K562 (cell line): Measurements from ENCODE around the gene PCK1. TPM values are rescaled to one million over a fixed set of nuclear protein-coding genes. Genes with fewer than 3 reads are reported as not detected.

Source experiments
- ATAC-seq: fragments of 200-7000 bp; cut with Tn5 transposase; 3 replicates; pipeline ENCODE4 v1.9.1; 2020; ENCODE audit warnings: moderate library complexity
- BruUV-seq: library from RNA; stranded (reverse); fragments of 400-500 nt; replicated peaks from 2 replicates; lab custom pipeline; 2021; lab: Mats Ljungman, UMichigan
- CTCF ChIA-PET: fragments of 300-600 bp; formaldehyde crosslinking; extraction: SDS; loops from one replicate; lab custom pipeline; 2021; ENCODE audit warnings: low intra/inter-chr PET ratio; lab: Yijun Ruan, JAX
- POLR2A ChIA-PET: fragments of 300-600, 350-650 bp; sonication (Branson Sonifier 250); formaldehyde crosslinking; extraction: SDS; loops from one replicate; lab custom pipeline; 2021; ENCODE audit warnings: antibody characterized with exemption, inconsistent platforms; lab: Yijun Ruan, JAX
- DNase-seq, 4 experiments: peaks; one replicate each; pipeline versions ENCODE4 v3.0.0 to v3.0.0-alpha.2; 2011 to 2018; ENCODE audit warnings: low spot score in 3 of 4, mixed read lengths in 3 of 4; ENCODE audit errors: extremely low read depth in 1 of 4
- FAIRE-seq: peaks from 2 replicates; lab custom pipeline; 2011; peaks lifted over from hg19 to GRCh38; lab: Jason Lieb, UNC
- H2AFZ ChIP-seq: 2 replicates; pipeline ENCODE4 v1.6.0; 2011; ENCODE audit warnings: low read depth, low read length, control low read depth, inconsistent platforms
- H3K27ac ChIP-seq: fragments of 200-600 bp; 3 replicates; pipeline ENCODE4 v1.8.0; 2011; ENCODE audit warnings: low read depth, mild to moderate bottlenecking, control low read depth, inconsistent platforms, low read length, moderate library complexity, mixed read lengths; ENCODE audit errors: extremely low read depth
- H3K27me3 ChIP-seq, 2 experiments: fragments of 300-600 bp in 1 of 2; 2 replicates in 1 of 2; 3 replicates in 1 of 2; pipeline versions ENCODE4 v1.6.0 to v1.8.0; 2011; ENCODE audit warnings: inconsistent platforms in 2 of 2, low read length in 2 of 2, mild to moderate bottlenecking in 1 of 2, mixed read lengths in 1 of 2, moderate library complexity in 1 of 2; ENCODE audit not compliant: control insufficient read depth in 2 of 2, insufficient read depth in 2 of 2
- H3K36me3 ChIP-seq: fragments of 300-600 bp; 3 replicates; pipeline ENCODE4 v1.8.0; 2011; ENCODE audit warnings: mild to moderate bottlenecking, low read length, inconsistent platforms; ENCODE audit not compliant: control insufficient read depth, insufficient read depth
- H3K4me1 ChIP-seq, 2 experiments: fragments of 200-600 bp in 1 of 2; replicated peaks in 1 of 2; 2 replicates in 1 of 2; 3 replicates in 1 of 2; pipeline versions ENCODE4 v1.5.1 to v1.8.0; 2011; ENCODE audit warnings: inconsistent platforms in 2 of 2, low read length in 2 of 2, mild to moderate bottlenecking in 1 of 2, mixed read lengths in 1 of 2, moderate library complexity in 1 of 2; ENCODE audit not compliant: control insufficient read depth in 2 of 2, insufficient read depth in 2 of 2
- H3K4me2 ChIP-seq: 2 replicates; pipeline ENCODE4 v1.6.1; 2011; ENCODE audit warnings: low read length, control low read depth, inconsistent platforms, mixed read lengths; ENCODE audit not compliant: insufficient read depth
- H3K4me3 ChIP-seq: fragments of 200-600 bp; sonication (generic), shearing (Covaris generic); 2 replicates; pipeline ENCODE4 v1.5.1; 2016; ENCODE audit warnings: control low read depth, inconsistent platforms
- H3K79me2 ChIP-seq: fragments of 200-600 bp; 3 replicates; pipeline ENCODE4 v1.8.0; 2011; ENCODE audit warnings: low read length, inconsistent platforms; ENCODE audit not compliant: control insufficient read depth, insufficient read depth
- H3K9ac ChIP-seq, 2 experiments: 2 replicates each; pipeline versions ENCODE4 v1.6.0 to v1.6.1; 2011; ENCODE audit warnings: low read depth in 2 of 2, low read length in 2 of 2, control low read depth in 1 of 2, inconsistent platforms in 1 of 2, mild to moderate bottlenecking in 1 of 2, mixed read lengths in 1 of 2; ENCODE audit not compliant: insufficient read depth in 1 of 2
- H3K9me1 ChIP-seq: one replicate; pipeline ENCODE4 v1.6.0; 2011; ENCODE audit warnings: inconsistent platforms, mild to moderate bottlenecking, low read length, moderate library complexity; ENCODE audit not compliant: control insufficient read depth, insufficient read depth
- H3K9me3 ChIP-seq: replicated peaks from 2 replicates; pipeline ENCODE4 v1.5.1; 2011; ENCODE audit warnings: low read depth, low read length, inconsistent platforms; ENCODE audit not compliant: control insufficient read depth, insufficient read depth
- H4K20me1 ChIP-seq: replicated peaks from 2 replicates; pipeline ENCODE4 v1.6.1; 2011; ENCODE audit warnings: low read length, inconsistent platforms, mixed read lengths; ENCODE audit not compliant: control insufficient read depth, insufficient read depth
- ASH1L ChIP-seq: fragments of 450-650 bp; IDR thresholded peaks from 2 replicates; pipeline ENCODE4 v1.6.1; 2018; ENCODE audit warnings: borderline replicate concordance, mild to moderate bottlenecking, low read depth; ENCODE audit not compliant: partially characterized antibody
- CREB3 ChIP-seq: fragments of 450-650 bp; conservative IDR thresholded peaks from 2 replicates; pipeline ENCODE4 v1.6.1; 2016; ENCODE audit warnings: missing genetic modification characterization, low read depth, mild to moderate bottlenecking, missing compliant biosample characterization, moderate library complexity
- CXXC5 ChIP-seq: fragments of 250-450 bp; sonication (Bioruptor Pico); IDR thresholded peaks from 2 replicates; pipeline ENCODE4 v1.8.0; 2022; ENCODE audit warnings: inconsistent platforms, mild to moderate bottlenecking, moderate library complexity
- FOXO4 ChIP-seq: fragments of 450-650 bp; formaldehyde crosslinking; IDR thresholded peaks from 2 replicates; pipeline ENCODE4 v1.4.0; 2020; ENCODE audit warnings: mild to moderate bottlenecking, moderate library complexity
- FOXP1 ChIP-seq: sonication (generic); formaldehyde crosslinking; IDR thresholded peaks from 2 replicates; pipeline ENCODE4 v1.8.0; 2022; ENCODE audit warnings: mild to moderate bottlenecking, missing genetic modification reagents
- GABPB1 ChIP-seq: sonication (generic); formaldehyde crosslinking; IDR thresholded peaks from 2 replicates; pipeline ENCODE4 v1.8.0; 2022; ENCODE audit warnings: mild to moderate bottlenecking, missing genetic modification reagents
- HNRNPL ChIP-seq: fragments of 200-400 bp; formaldehyde crosslinking; IDR thresholded peaks from 2 replicates; pipeline ENCODE4 v1.6.1; 2017; ENCODE audit warnings: low read depth, mild to moderate bottlenecking, low read length
- IRF2 ChIP-seq: sonication (generic); formaldehyde crosslinking; IDR thresholded peaks from 2 replicates; pipeline ENCODE4 v1.8.1; 2022; ENCODE audit warnings: mild to moderate bottlenecking, missing genetic modification reagents
- KLF13 ChIP-seq: fragments of 450-650 bp; IDR thresholded peaks from 2 replicates; pipeline ENCODE4 v1.6.1; 2016; ENCODE audit warnings: missing genetic modification characterization, low read depth, mild to moderate bottlenecking, missing compliant biosample characterization, moderate library complexity, borderline replicate concordance
- MEF2D ChIP-seq: conservative IDR thresholded peaks from 2 replicates; pipeline ENCODE4 v1.6.1; 2016; ENCODE audit warnings: low read depth, missing genetic modification characterization, missing compliant biosample characterization
- RBFOX2 ChIP-seq: fragments of 200-400 bp; formaldehyde crosslinking; IDR thresholded peaks from 2 replicates; pipeline ENCODE4 v1.6.1; 2017; ENCODE audit warnings: low read depth, mild to moderate bottlenecking, low read length, moderate library complexity
- RNF219 ChIP-seq: fragments of 250-450 bp; sonication (Bioruptor Pico); IDR thresholded peaks from 2 replicates; pipeline ENCODE4 v1.5.0; 2022; ENCODE audit warnings: mild to moderate bottlenecking
- SMAD1 ChIP-seq: fragments of 150-350 bp; IDR thresholded peaks from 2 replicates; pipeline ENCODE4 v1.6.1; 2014; ENCODE audit warnings: low read length, low read depth; ENCODE audit not compliant: partially characterized antibody
- TEAD1 ChIP-seq, 2 experiments: fragments of 450-650 bp in 1 of 2; sonication (generic) in 1 of 2; formaldehyde crosslinking; IDR thresholded peaks; 2 replicates each; pipeline versions ENCODE4 v1.4.0 to v1.8.0; 2020 to 2022; ENCODE audit warnings: mild to moderate bottlenecking in 2 of 2, missing genetic modification reagents in 1 of 2
- XRCC4 ChIP-seq: IDR thresholded peaks from one replicate; pipeline ENCODE4 v1.6.1; 2011; ENCODE audit not compliant: insufficient read depth, insufficient read length; ENCODE audit errors: extremely low read depth
- ZNF583 ChIP-seq: fragments of 250-450 bp; sonication (Bioruptor Pico); IDR thresholded peaks from 2 replicates; pipeline ENCODE4 v1.4.0; 2020
- WGBS: fragments of 100-300 bp; shearing (Covaris generic); methylation state at CpG from one replicate; pipeline ENCODE4 v1.1.6; 2016; ENCODE audit warnings: low coverage, mixed read lengths; ENCODE audit not compliant: insufficient coverage; ENCODE audit errors: missing lambda C conversion rate; 5-methylcytosine and 5-hydroxymethylcytosine counted together
- in situ Hi-C: fragments of 300-500 bp; cut with MboI; formaldehyde crosslinking; loops from 4 replicates; pipeline ENCODE4 v1.15.0; 2018; ENCODE audit warnings: inconsistent platforms, mixed read lengths
- intact Hi-C: fragments of 100-400 bp; cut with micrococcal nuclease; formaldehyde crosslinking; loops from 2 replicates; pipeline ENCODE4 v1.14.2; 2022
- polyA plus RNA-seq, 8 experiments: library from polyadenylated mRNA; depleted of rRNA in 4 of 8; stranded (reverse) in 5 of 8; unstranded in 3 of 8; fragments of >200 nt; fragmentation: Nextera tagmentation in 2 of 8; fragmentation: Illumina TruSeq in 1 of 8; extraction: Ambion mirVana in 2 of 8; extraction: Trizol in 1 of 8; gene quantifications; 2 replicates each; pipeline versions ENCODE4 v1.2.1 to v1.2.3, GENCODE V29; 2011 to 2014; ENCODE audit warnings: inconsistent platforms in 1 of 8, missing spikeins in 1 of 8
- total RNA-seq, 7 experiments: library from RNA; depleted of rRNA in 6 of 7; stranded (reverse); fragments of >200 nt in 6 of 7; fragmentation: Illumina TruSeq in 2 of 7; extraction: Trizol in 2 of 7; gene quantifications; 2 replicates each; pipeline versions ENCODE4 v1.2.1 to v1.2.3, GENCODE V29; 2011 to 2021; ENCODE audit warnings: low replicate concordance in 1 of 7

Gene PCK1
- total and polyA plus RNA-seq, 9 of the 15 experiments (the other 6 are each of a cell fraction or from before 2014, with no cell fraction given), result 0.05 to 0.73 (median 0.15) TPM

GRCh38 chr20:57524511-57525176 is 36.3 kb upstream of the PCK1 start, which contains the start of gene CTCFL:
Gene CTCFL (minus strand): TSS chr20:57525140. CDS start chr20:57524205, 935 bp downstream.
- peak within 1 kb of the TSS; percentile 95 for H3K4me2 ChIP-seq
- WGBS, result under 1% methylated on average over 20 of the region's 43 CpGs
- peak within 1 kb of the TSS; percentile 59 for H3K4me3 ChIP-seq
- no peaks in the 10 kb centered on the region for H3K9me3 ChIP-seq
- peak; percentile 90 to 95 (median 90) for DNase-seq
- H3K4me1 ChIP-seq, result peaks cover 27 to 32% of the 10 kb centered on the region in 2 experiments; a peak in 4 of 5 replicates
- peak; percentile 65 for ATAC-seq
- peak; percentile 74 for FAIRE-seq
- no peaks in the 10 kb centered on the region for H3K27me3 ChIP-seq
- H2AFZ ChIP-seq, result peak within 1 kb of the TSS; percentile 68
- ChIA-PET POLR2A (no interaction called here), CTCF (interaction anchor here (0.5 to 4.9 kb wide), 2 partner anchors 69 to 132 kb away, joined by 3 to 103 read pairs; no protein-coding TSS in a partner anchor)
- no peaks in the 10 kb centered on the region for H3K9me1 ChIP-seq
- intact Hi-C loops (loop anchor here (5.0 kb wide), 1 partner anchor 417 kb away; no protein-coding TSS in a partner anchor), in situ Hi-C loops (loop anchor here (10.0 kb wide), 1 partner anchor 680 kb away; no protein-coding TSS in a partner anchor)
- peak within 1 kb of the TSS; percentile 93 for H3K27ac ChIP-seq
- peaks cover 52% of the 10 kb centered on the region for H3K79me2 ChIP-seq
- H4K20me1 ChIP-seq, result 0 out of 2 replicates have a peak, but pooled peaks cover 9% of the 10 kb centered on the region
- peak within 1 kb of the TSS; percentile 93 to 96 for H3K9ac ChIP-seq
- H3K36me3 ChIP-seq, result peaks cover 44% of the 10 kb centered on the region
- BruUV-seq, result no TSS peak
- TF ChIP-seq XRCC4 (no peak), CXXC5 (CRISPR knock-in tag) (peak; percentile 66), CREB3 (tag) (peak; percentile 75), GABPB1 (CRISPR knock-in tag) (peak; percentile 45; the same call in 1 of the 2 replicates), ZNF583 (CRISPR knock-in tag) (peak; percentile 61; the same call in 1 of the 2 replicates), MEF2D (no peak), HNRNPL (peak; percentile 67; the same call in 1 of the 2 replicates), ASH1L (no peak), KLF13 (peak; percentile 41; the same call in 1 of the 2 replicates), SMAD1 (peak; percentile 21), RBFOX2 (peak; percentile 87), FOXP1 (CRISPR knock-in tag) (peak; percentile 79), FOXO4 (0 out of 2 replicates have a peak, but pooled peaks have one; percentile 47), TEAD1 (CRISPR knock-in tag; IDR thresholded peaks at IDR 0.05) (peak in 1 of 2 experiments; percentile 35; a peak in 1 of 4 replicates), IRF2 (CRISPR knock-in tag) (no peak), RNF219 (CRISPR knock-in tag) (no peak)
